GM18870 (cell line): ENCODE measurements around the gene RNU7-1.

ENCODE experiments used
- ATAC-seq: cut with Tn5 transposase; IDR thresholded peaks from one replicate; pipeline ENCODE4 v1.9.1; 2021; ENCODE audit warnings: moderate library complexity; ENCODE audit not compliant: unreplicated experiment

Gene RNU7-1

DNA sequence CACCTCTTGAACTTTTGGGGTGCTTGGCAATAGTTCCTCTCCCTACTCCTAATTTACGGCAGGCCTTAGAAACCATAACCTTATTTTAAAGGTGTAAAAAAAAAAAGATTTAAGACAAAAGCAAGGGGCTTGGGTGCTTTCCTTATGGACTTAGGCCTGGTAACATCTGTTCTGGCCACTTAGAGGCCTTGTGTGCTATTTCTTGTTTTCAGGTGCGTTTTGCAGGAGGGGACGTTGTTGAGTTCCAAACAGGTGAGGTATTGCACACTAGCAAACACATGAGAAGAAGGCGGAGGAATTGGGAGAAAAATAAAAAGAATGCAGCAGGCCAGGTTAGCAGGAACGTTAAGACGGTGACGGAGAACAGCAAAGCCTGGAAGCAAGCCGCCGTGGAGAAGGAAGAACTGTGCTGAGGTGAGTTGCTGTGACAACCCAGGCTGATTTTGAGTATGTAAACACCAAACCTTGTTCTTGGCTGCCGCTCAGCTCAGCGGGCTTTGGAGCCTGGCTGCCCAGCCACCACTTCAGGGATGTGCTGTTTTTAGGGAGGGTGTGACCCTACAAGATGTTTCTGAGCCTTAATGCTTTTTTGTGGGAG lies 44.4 kb downstream of the RNU7-1 start:
- no peak for ATAC-seq
